AG10803 (cell line): ENCODE results near the gene PRR36.

ENCODE experiments used
- DNase-seq: peaks from one replicate; pipeline ENCODE4 v3.0.0; 2010; ENCODE audit warnings: low read depth
- H3K4me3 ChIP-seq: 2 replicates; pipeline ENCODE4 v1.5.1; 2011; ENCODE audit warnings: mild to moderate bottlenecking, low read length, control low read depth
- TF ChIP-seq, protein P1 (sequence below): conservative IDR thresholded peaks from 2 replicates; pipeline ENCODE4 v1.5.1; 2011; ENCODE audit warnings: mild to moderate bottlenecking, low read length, control low read depth, inconsistent platforms

PRR36 gene

DNA sequence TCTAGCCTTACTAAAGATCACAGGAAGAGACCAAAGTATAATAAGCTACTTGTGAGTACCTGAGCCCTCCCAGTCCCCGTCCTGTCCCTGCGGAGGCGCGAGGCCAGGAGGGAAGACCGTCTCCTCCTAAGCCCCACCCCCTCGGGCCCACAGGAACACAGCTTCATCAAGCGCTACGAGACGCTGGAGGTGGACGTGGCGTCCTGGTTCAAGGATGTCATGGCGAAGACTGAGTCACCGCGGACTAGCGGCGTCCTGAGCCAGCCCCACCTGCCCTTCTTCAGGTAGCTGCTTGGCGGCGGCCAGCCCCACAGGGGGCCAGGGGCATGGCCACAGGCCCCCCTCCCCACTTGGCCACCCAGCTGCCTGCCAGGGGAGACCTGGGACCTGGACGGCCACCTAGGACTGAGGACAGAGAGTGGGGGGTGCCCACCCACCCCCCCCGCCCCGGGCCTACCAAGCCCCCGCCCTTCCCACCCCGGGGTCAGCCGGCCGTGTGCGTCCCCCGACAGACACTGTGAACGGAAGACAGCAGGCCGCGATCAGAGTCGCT lies 38.0 kb upstream of the PRR36 start:
- TF ChIP-seq, protein P1, sequence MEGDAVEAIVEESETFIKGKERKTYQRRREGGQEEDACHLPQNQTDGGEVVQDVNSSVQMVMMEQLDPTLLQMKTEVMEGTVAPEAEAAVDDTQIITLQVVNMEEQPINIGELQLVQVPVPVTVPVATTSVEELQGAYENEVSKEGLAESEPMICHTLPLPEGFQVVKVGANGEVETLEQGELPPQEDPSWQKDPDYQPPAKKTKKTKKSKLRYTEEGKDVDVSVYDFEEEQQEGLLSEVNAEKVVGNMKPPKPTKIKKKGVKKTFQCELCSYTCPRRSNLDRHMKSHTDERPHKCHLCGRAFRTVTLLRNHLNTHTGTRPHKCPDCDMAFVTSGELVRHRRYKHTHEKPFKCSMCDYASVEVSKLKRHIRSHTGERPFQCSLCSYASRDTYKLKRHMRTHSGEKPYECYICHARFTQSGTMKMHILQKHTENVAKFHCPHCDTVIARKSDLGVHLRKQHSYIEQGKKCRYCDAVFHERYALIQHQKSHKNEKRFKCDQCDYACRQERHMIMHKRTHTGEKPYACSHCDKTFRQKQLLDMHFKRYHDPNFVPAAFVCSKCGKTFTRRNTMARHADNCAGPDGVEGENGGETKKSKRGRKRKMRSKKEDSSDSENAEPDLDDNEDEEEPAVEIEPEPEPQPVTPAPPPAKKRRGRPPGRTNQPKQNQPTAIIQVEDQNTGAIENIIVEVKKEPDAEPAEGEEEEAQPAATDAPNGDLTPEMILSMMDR: no peak
- H3K4me3 ChIP-seq: no peak overlapping the region
- DNase-seq: no peak

GRCh38 chr19:7911508-7912143 lies 37.4 kb upstream of the PRR36 start:
- TF ChIP-seq, protein P1: no peak
- no peak overlapping the region for H3K4me3 ChIP-seq
- DNase-seq: no peak

DNA sequence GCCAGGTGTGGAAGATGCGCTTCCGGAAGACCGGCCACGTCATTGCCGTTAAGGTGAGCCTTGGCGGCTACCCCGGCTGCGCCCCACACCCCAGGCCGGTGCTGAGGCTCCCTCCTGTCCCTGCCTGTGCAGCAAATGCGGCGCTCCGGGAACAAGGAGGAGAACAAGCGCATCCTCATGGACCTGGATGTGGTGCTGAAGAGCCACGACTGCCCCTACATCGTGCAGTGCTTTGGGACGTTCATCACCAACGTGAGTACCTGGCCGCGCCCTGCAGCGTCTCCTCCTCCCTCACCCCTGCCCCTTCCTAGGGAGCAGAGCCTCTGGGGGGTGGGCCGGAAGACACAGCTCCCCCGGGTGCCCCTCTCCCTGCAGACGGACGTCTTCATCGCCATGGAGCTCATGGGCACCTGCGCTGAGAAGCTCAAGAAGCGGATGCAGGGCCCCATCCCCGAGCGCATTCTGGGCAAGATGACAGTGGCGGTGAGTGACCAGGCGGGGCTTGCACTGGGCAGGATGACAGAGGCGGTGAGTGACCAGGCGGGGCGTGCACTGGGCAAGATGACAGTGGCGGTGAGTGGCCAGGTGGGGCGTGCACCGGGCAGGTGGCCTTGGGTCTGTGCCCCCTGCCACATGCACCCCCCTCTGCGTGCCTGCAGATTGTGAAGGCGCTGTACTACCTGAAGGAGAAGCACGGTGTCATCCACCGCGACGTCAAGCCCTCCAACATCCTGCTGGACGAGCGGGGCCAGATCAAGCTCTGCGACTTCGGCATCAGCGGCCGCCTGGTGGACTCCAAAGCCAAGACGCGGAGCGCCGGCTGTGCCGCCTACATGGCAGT lies 36.4 kb upstream of the PRR36 start:
- no peak for DNase-seq

GRCh38 chr19:7909471-7910067 lies 35.4 kb upstream of the PRR36 start:
- H3K4me3 ChIP-seq: no peak overlapping the region
- DNase-seq: no peak
- TF ChIP-seq, protein P1: no peak

More for the DNA sequence above, 36.4 kb upstream of the PRR36 start:
- H3K4me3 ChIP-seq: no peak overlapping the region
- TF ChIP-seq, protein P1: no peak

DNA sequence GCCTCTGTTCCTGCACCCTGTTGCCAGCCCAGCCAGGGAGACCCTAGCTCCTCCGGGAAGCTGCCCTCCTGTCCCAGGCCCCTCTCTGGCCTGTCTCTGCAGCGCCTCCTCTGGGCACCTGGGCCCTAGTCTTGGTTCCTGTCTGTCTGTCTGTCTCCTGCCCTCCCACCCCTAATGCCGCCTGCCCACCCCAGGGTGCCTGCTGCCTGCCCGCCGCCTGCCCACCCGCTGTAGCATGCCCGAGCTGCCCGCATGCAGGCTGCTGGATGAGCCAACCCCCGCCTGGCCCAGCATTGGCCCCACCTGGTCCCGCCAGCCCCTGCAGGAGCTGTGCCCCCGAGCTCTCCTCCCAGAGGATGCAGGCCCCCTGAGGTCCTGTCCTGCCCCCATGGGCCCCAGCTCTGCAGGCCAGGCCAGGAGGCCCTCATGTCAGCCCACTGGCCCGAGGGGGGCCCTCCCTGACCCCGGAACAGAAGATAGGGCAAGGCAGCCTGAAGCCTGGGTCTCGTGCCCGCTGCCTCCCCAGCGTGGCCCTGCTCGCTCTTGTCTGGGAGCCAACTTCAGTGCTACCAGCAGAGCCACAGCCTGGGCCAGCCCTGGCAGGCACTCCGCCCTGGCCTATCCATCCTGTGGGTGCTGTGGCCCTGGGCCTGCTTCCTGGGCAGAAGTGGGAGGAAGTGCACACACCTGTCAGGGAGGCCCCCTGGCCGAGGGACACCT lies 34.7 kb upstream of the PRR36 start:
- no peak for DNase-seq
- H3K4me3 ChIP-seq: no peak overlapping the region
- TF ChIP-seq, protein P1: no peak

- H3K4me3 ChIP-seq: no peak overlapping the region
- TF ChIP-seq, protein P1: no peak
- no peak for DNase-seq
These were observed 34.0 kb upstream of the PRR36 start for GRCh38 chr19:7908078-7908699.
